ENCODE data around the gene IFT25. TPM values are rescaled to one million over a fixed set of nuclear protein-coding genes. Genes with fewer than 3 reads are reported as not detected.

Gene IFT25
- total RNA-seq, 2 experiments from 2014 or later, result 46.2 to 48.7 TPM

GRCh38 chr1:53942127-53942957, 3.2 kb downstream of the IFT25 start:
- H3K4me1 Mint-ChIP-seq (ENCODE audit: low read depth), result peaks cover 40% of the 10 kb centered on the region
- no peaks in the 10 kb centered on the region for H3K9me3 Mint-ChIP-seq
- peak overlapping the region; percentile 55 for H3K27ac Mint-ChIP-seq
- peak overlapping the region; percentile 32 for H3K4me3 Mint-ChIP-seq
- H3K36me3 Mint-ChIP-seq (ENCODE audit: low read depth), result peaks cover 20% of the 10 kb centered on the region
- intact Hi-C loops (cut with micrococcal nuclease), result loop anchor here (1.0 kb wide), 2 partner anchors 23 to 52 kb away; no protein-coding TSS in a partner anchor
- DNase-seq, result peak; percentile 23
- CTCF ChIA-PET, result interaction anchor here (0.6 to 1.5 kb wide), 5 partner anchors 8 to 81 kb away, joined by 3 to 11 read pairs (median 3); no protein-coding TSS in a partner anchor
- H3K27me3 Mint-ChIP-seq (ENCODE audit: low read depth), result no peaks in the 10 kb centered on the region

- CTCF ChIA-PET, result interaction anchor here (0.7 to 0.8 kb wide), 2 partner anchors 13 to 23 kb away, joined by 4 to 5 read pairs; no protein-coding TSS in a partner anchor
- peaks cover 28% of the 10 kb centered on the region for H3K36me3 Mint-ChIP-seq (ENCODE audit: low read depth)
- H3K9me3 Mint-ChIP-seq, result peaks cover 2% of the 10 kb centered on the region
- intact Hi-C loops (cut with micrococcal nuclease), result no loop called here
- peak overlapping the region; percentile 65 for H3K27ac Mint-ChIP-seq
- H3K4me3 Mint-ChIP-seq, result no peak overlapping the region
- H3K27me3 Mint-ChIP-seq (ENCODE audit: low read depth), result no peaks in the 10 kb centered on the region
- DNase-seq, result no peak
- peaks cover 18% of the 10 kb centered on the region for H3K4me1 Mint-ChIP-seq (ENCODE audit: low read depth)
These were observed 7.2 kb downstream of the IFT25 start for GRCh38 chr1:53938136-53938830.

GRCh38 chr1:53936430-53936829, 9.1 kb downstream of the IFT25 start:
- Mint-ChIP-seq H3K4me3 (no peak overlapping the region), H3K9me3 (peaks cover 2% of the 10 kb centered on the region), H3K36me3 (ENCODE audit: low read depth) (peaks cover 28% of the 10 kb centered on the region), H3K4me1 (ENCODE audit: low read depth) (peaks cover 8% of the 10 kb centered on the region), H3K27ac (no peak overlapping the region), H3K27me3 (ENCODE audit: low read depth) (no peaks in the 10 kb centered on the region)
- no peak for DNase-seq
- intact Hi-C loops (cut with micrococcal nuclease), result no loop called here
- CTCF ChIA-PET, result interaction anchor here (0.8 to 1.2 kb wide), 2 partner anchors 10 to 12 kb away, joined by 3 to 4 read pairs; no protein-coding TSS in a partner anchor

GRCh38 chr1:53934170-53934765, 11.2 kb downstream of the IFT25 start:
- CTCF ChIA-PET, result interaction anchor here (1.1 to 1.5 kb wide), 4 partner anchors 8 to 25 kb away, joined by 3 to 5 read pairs (median 3); no protein-coding TSS in a partner anchor
- intact Hi-C loops (cut with micrococcal nuclease), result no loop called here
- no peak for DNase-seq
- no peak overlapping the region for H3K4me3 Mint-ChIP-seq
- no peak overlapping the region for H3K27ac Mint-ChIP-seq
- H3K9me3 Mint-ChIP-seq, result peaks cover 2% of the 10 kb centered on the region
- peaks cover 5% of the 10 kb centered on the region for H3K4me1 Mint-ChIP-seq (ENCODE audit: low read depth)
- H3K27me3 Mint-ChIP-seq (ENCODE audit: low read depth), result no peaks in the 10 kb centered on the region
- H3K36me3 Mint-ChIP-seq (ENCODE audit: low read depth), result peaks cover 24% of the 10 kb centered on the region

- H3K9me3 Mint-ChIP-seq, result peaks cover 2% of the 10 kb centered on the region
- DNase-seq, result no peak
- H3K4me3 Mint-ChIP-seq, result no peak overlapping the region
- CTCF ChIA-PET, result interaction anchor here (1.0 to 1.7 kb wide), 3 partner anchors 15 to 27 kb away, joined by 3 to 4 read pairs (median 3); partner anchors contain the start of gene LRRC42
- H3K4me1 Mint-ChIP-seq (ENCODE audit: low read depth), result no peaks in the 10 kb centered on the region
- no peak overlapping the region for H3K27ac Mint-ChIP-seq
- H3K36me3 Mint-ChIP-seq (ENCODE audit: low read depth), result peaks cover 27% of the 10 kb centered on the region
- intact Hi-C loops (cut with micrococcal nuclease), result no loop called here
- H3K27me3 Mint-ChIP-seq (ENCODE audit: low read depth), result no peaks in the 10 kb centered on the region
These were observed 14.0 kb downstream of the IFT25 start for GRCh38 chr1:53931523-53931922.

DNA sequence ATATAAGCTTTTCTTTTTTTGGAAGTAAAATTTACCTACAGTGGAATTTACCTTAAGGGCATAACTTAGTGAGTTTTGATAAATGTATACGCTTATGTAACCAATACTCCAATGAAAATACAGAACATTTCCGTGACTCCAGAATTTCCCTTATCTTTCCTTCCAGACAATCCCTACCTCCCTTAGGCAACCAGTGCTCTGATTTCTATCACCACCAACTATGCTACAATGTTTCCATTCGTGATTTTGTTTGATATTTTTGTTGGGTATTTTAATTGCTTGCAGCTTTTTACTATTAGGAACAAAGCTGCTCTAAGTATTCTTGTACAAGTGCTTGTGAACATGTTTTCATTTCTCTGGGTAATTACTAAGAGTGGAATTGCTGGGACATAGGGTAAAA, 14.6 kb downstream of the IFT25 start:
- Mint-ChIP-seq H3K4me3 (no peak overlapping the region), H3K9me3 (peaks cover 2% of the 10 kb centered on the region), H3K36me3 (ENCODE audit: low read depth) (peaks cover 26% of the 10 kb centered on the region), H3K27me3 (ENCODE audit: low read depth) (no peaks in the 10 kb centered on the region), H3K27ac (no peak overlapping the region), H3K4me1 (ENCODE audit: low read depth) (no peaks in the 10 kb centered on the region)
- DNase-seq, result no peak
- CTCF ChIA-PET, result interaction anchor here (1.0 to 1.7 kb wide), 3 partner anchors 15 to 28 kb away, joined by 3 to 4 read pairs (median 3); partner anchors contain the start of gene LRRC42
- intact Hi-C loops (cut with micrococcal nuclease), result no loop called here

DNA sequence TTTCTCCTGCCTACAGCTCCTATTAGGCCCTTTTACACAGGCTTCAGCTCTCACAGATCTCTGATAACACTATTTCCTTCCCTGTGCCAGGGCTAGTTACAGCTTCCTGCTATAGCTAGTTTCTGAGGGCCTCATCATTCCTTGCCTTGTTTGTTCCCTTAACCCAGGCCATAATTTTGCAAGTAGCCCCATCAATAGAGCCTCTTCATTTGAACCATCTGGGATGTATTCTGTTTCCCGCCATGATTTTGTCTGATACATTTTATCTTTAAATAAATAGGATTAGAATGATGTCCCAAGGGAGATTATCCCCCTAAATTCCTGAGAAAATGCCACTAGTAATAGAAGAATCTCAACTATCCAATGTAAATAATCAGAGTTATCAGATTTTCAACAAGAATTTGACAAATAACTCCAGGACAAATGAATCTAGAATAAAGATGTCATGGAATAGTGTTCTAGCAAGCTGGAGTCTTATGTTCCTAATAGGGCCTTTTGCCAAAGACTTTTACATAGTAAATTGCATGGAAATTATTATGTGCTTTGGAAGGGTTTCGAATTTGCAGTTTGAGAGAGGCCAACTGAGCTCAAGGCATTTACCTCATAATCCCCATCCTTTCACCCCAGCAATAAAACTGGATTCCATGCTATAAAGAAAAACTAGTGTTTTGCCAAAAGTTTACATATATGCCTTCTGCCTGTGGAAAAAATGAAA, 16.1 kb downstream of the IFT25 start:
- CTCF ChIA-PET, result interaction anchor here (0.7 to 1.6 kb wide), 4 partner anchors 13 to 50 kb away, joined by 3 to 4 read pairs (median 4); no protein-coding TSS in a partner anchor

DNA sequence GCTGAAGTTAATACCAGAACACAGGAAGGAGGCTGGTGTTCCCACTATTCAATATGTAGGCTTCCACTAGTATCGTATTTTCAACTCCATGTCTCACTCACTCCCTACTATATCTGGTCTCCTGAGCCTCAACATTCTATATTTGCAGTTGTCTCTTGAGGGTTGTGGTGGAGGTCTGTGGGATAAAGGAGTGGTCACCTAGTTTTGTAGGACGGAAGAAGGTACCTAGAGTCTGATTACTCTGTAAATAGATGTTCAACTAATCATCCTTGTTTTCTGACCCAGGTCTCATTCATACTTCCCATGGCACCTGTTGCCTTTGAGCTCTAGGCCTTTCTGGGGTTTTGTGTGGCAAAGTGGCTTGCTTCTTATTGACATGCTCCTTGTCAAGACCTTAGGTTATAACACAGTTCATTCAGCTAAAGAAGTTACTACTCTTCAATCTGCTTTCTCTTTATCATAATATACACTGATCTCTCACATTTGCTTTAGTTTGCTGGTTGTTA, 18.1 kb downstream of the IFT25 start:
- H3K4me1 Mint-ChIP-seq (ENCODE audit: low read depth), result peaks cover 1% of the 10 kb centered on the region
- no peak overlapping the region for H3K27ac Mint-ChIP-seq
- peaks cover 14% of the 10 kb centered on the region for H3K36me3 Mint-ChIP-seq (ENCODE audit: low read depth)
- no peaks in the 10 kb centered on the region for H3K27me3 Mint-ChIP-seq (ENCODE audit: low read depth)
- intact Hi-C loops (cut with micrococcal nuclease), result no loop called here
- CTCF ChIA-PET, result interaction anchor here (0.7 to 1.6 kb wide), 2 partner anchors 22 to 67 kb away, joined by 4 read pairs; no protein-coding TSS in a partner anchor
- H3K9me3 Mint-ChIP-seq, result no peaks in the 10 kb centered on the region
- H3K4me3 Mint-ChIP-seq, result no peak overlapping the region
- no peak for DNase-seq

More for the DNA sequence above, 16.1 kb downstream of the IFT25 start:
- peaks cover 17% of the 10 kb centered on the region for H3K36me3 Mint-ChIP-seq (ENCODE audit: low read depth)
- intact Hi-C loops (cut with micrococcal nuclease), result no loop called here
- H3K27ac Mint-ChIP-seq, result no peak overlapping the region
- DNase-seq, result no peak
- no peaks in the 10 kb centered on the region for H3K4me1 Mint-ChIP-seq (ENCODE audit: low read depth)
- H3K9me3 Mint-ChIP-seq, result no peaks in the 10 kb centered on the region
- H3K27me3 Mint-ChIP-seq (ENCODE audit: low read depth), result no peaks in the 10 kb centered on the region
- H3K4me3 Mint-ChIP-seq, result no peak overlapping the region

DNA sequence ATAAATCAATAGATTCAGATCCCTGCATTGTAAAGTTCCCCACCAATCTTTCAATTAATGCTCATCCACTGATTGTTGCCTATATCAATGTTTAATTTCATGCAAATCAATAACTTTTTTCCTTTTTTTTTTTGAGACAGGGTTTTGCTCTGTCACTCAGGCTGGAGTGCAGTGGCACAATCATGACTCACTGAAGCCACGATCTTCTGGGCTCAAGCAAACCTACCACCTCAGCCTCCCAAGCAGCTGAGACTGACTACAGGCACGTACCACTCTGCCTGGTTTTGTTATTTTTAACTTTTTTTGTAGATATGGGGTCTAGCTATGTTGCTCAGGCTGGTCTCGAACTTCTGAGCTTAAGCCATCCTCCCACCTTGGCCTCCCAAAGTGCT, 25.8 kb downstream of the IFT25 start:
- Mint-ChIP-seq H3K4me3 (no peak overlapping the region), H3K9me3 (no peaks in the 10 kb centered on the region), H3K27me3 (ENCODE audit: low read depth) (no peaks in the 10 kb centered on the region), H3K36me3 (ENCODE audit: low read depth) (peaks cover 9% of the 10 kb centered on the region), H3K27ac (peak overlapping the region; percentile 14), H3K4me1 (ENCODE audit: low read depth) (peaks cover 37% of the 10 kb centered on the region)
- CTCF ChIA-PET, result no interaction called here
- DNase-seq, result peak; percentile 38
- intact Hi-C loops (cut with micrococcal nuclease), result loop anchor here (1.0 to 2.0 kb wide), 2 partner anchors 23 to 59 kb away; no protein-coding TSS in a partner anchor

GRCh38 chr1:53918343-53918742, 27.2 kb downstream of the IFT25 start:
- H3K27ac Mint-ChIP-seq, result no peak overlapping the region
- no peaks in the 10 kb centered on the region for H3K9me3 Mint-ChIP-seq
- H3K36me3 Mint-ChIP-seq (ENCODE audit: low read depth), result peaks cover 9% of the 10 kb centered on the region
- no peak overlapping the region for H3K4me3 Mint-ChIP-seq
- peaks cover 41% of the 10 kb centered on the region for H3K4me1 Mint-ChIP-seq (ENCODE audit: low read depth)
- CTCF ChIA-PET, result interaction anchor here (1.2 kb wide), 1 partner anchor 41 kb away, joined by 4 read pairs; no protein-coding TSS in a partner anchor
- DNase-seq, result no peak
- H3K27me3 Mint-ChIP-seq (ENCODE audit: low read depth), result no peaks in the 10 kb centered on the region
- intact Hi-C loops (cut with micrococcal nuclease), result loop anchor here (2.0 kb wide), 1 partner anchor 58 kb away; no protein-coding TSS in a partner anchor

DNA sequence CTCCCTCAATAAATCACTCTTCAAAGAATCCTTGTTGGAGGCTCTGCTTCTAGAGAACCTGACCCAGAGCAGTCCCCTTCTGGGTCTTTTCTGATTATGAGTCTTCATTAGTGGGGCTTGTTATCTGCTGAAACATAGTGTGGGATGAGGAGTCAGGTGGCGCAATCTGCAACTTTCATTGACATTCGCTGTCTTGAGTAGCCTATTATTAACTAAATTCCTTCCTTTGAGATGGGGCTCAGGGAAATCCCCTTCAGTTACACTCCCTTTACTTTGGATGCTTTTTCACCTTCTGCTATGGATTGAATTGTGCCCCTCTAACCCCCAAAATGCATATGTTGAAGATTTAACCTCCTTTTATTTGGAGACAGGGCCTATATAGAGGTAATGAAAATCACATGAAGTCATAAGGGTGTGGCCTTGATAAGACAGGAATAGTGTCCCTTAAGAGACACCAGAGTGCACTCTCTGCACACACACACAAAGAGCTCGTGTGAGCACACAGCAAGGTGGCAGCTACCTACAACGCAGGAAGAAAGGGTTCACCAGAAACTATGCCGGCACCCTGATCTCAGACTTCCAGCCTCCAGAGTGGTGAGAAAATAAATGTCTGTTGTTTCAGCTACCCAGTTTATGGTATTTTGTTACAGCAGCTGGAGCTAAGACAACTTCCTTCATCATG, 32.0 kb downstream of the IFT25 start:
- DNase-seq, result no peak
- CTCF ChIA-PET, result interaction anchor here (0.9 to 1.6 kb wide), 7 partner anchors 10 to 167 kb away, joined by 3 to 7 read pairs (median 3); no protein-coding TSS in a partner anchor
- no peaks in the 10 kb centered on the region for H3K9me3 Mint-ChIP-seq
- H3K27ac Mint-ChIP-seq, result no peak overlapping the region
- peaks cover 11% of the 10 kb centered on the region for H3K36me3 Mint-ChIP-seq (ENCODE audit: low read depth)
- H3K27me3 Mint-ChIP-seq (ENCODE audit: low read depth), result no peaks in the 10 kb centered on the region
- H3K4me1 Mint-ChIP-seq (ENCODE audit: low read depth), result peaks cover 24% of the 10 kb centered on the region
- intact Hi-C loops (cut with micrococcal nuclease), result no loop called here
- no peak overlapping the region for H3K4me3 Mint-ChIP-seq
